SK-N-SH (cell line): Measurements from ENCODE around the gene CNTNAP5. TPM values are rescaled to one million over a fixed set of nuclear protein-coding genes. Genes with fewer than 3 reads are reported as not detected.

Experiments used
- CTCF ChIA-PET: fragments of 300-600, 350-600 bp; formaldehyde crosslinking; extraction: SDS; loops from one replicate; lab custom pipeline; 2021; lab: Yijun Ruan, JAX
- POLR2A ChIA-PET: fragments of 350-600 bp; sonication (Branson Sonifier 250); formaldehyde crosslinking; extraction: SDS; loops from one replicate; lab custom pipeline; 2020; ENCODE audit warnings: antibody characterized with exemption, inconsistent platforms; lab: Yijun Ruan, JAX
- DNase-seq: peaks from one replicate; pipeline ENCODE4 v3.0.0; 2012
- H2AFZ ChIP-seq: fragments of 200-600 bp; sonication (generic); 2 replicates; pipeline ENCODE4 v1.8.1; 2016; ENCODE audit warnings: antibody characterized with exemption, mild to moderate bottlenecking, low read depth
- H3F3A ChIP-seq: fragments of 200-600 bp; sonication (generic); replicated peaks from 2 replicates; pipeline ENCODE3; 2016; ENCODE audit warnings: antibody characterized with exemption, mild to moderate bottlenecking; ENCODE audit not compliant: insufficient read depth
- H3K27ac ChIP-seq, 2 experiments: fragments of 200-500 bp in 1 of 2; fragments of 200-600 bp in 1 of 2; sonication (Bioruptor generic) in 1 of 2; sonication (generic), shearing (Covaris generic) in 1 of 2; 2 replicates each; pipeline versions ENCODE4 v1.5.1 to v1.6.1; 2014 to 2016; ENCODE audit warnings: low read depth in 2 of 2, inconsistent platforms in 1 of 2, low read length in 1 of 2, mild to moderate bottlenecking in 1 of 2, mixed read lengths in 1 of 2
- H3K27me3 ChIP-seq: fragments of 200-600 bp; sonication (generic), shearing (Covaris generic); 2 replicates; pipeline ENCODE4 v1.6.1; 2016; ENCODE audit warnings: mixed run types; ENCODE audit not compliant: insufficient read depth
- H3K36me3 ChIP-seq, 2 experiments: fragments of 200-500 bp in 1 of 2; fragments of 200-600 bp in 1 of 2; sonication (Bioruptor generic) in 1 of 2; sonication (generic) in 1 of 2; replicated peaks in 1 of 2; 2 replicates each; pipeline versions ENCODE3 to v1.5.1; 2014 to 2016; ENCODE audit warnings: low read length in 1 of 2, mild to moderate bottlenecking in 1 of 2; ENCODE audit not compliant: insufficient read depth in 2 of 2, control insufficient read depth in 1 of 2
- H3K4me1 ChIP-seq, 2 experiments: fragments of 200-500 bp in 1 of 2; fragments of 200-600 bp in 1 of 2; sonication (Bioruptor generic) in 1 of 2; sonication (generic), shearing (Covaris generic) in 1 of 2; 2 replicates each; pipeline versions ENCODE4 v1.5.1 to v1.6.1; 2014 to 2016; ENCODE audit warnings: low read depth in 1 of 2, low read length in 1 of 2, mixed run types in 1 of 2; ENCODE audit not compliant: insufficient read depth in 2 of 2, control insufficient read depth in 1 of 2
- H3K4me2 ChIP-seq: fragments of 200-600 bp; sonication (generic), shearing (Covaris generic); 2 replicates; pipeline ENCODE4 v1.6.1; 2017; ENCODE audit warnings: mixed run types
- H3K4me3 ChIP-seq, 2 experiments: fragments of 200-500 bp in 1 of 2; fragments of 200-600 bp in 1 of 2; sonication (Bioruptor generic) in 1 of 2; sonication (generic), shearing (Covaris generic) in 1 of 2; 2 replicates each; pipeline versions ENCODE4 v1.5.1 to v1.8.1; 2014 to 2016; ENCODE audit warnings: low read depth in 2 of 2, inconsistent platforms in 1 of 2, low read length in 1 of 2, mild to moderate bottlenecking in 1 of 2, mixed read lengths in 1 of 2, moderate library complexity in 1 of 2
- H3K79me2 ChIP-seq: fragments of 200-600 bp; sonication (generic); 2 replicates; pipeline ENCODE4 v1.8.1; 2017; ENCODE audit warnings: mild to moderate bottlenecking; ENCODE audit not compliant: insufficient read depth
- H3K9ac ChIP-seq: fragments of 200-600 bp; sonication (generic); 2 replicates; pipeline ENCODE4 v1.6.1; 2017; ENCODE audit warnings: mixed run types
- H3K9me2 ChIP-seq: fragments of 200-600 bp; sonication (generic); 2 replicates; pipeline ENCODE4 v1.6.1; 2017; ENCODE audit warnings: mixed run types
- H3K9me3 ChIP-seq: fragments of 200-600 bp; sonication (generic); 2 replicates; pipeline ENCODE4 v1.6.1; 2017; ENCODE audit warnings: mixed run types, mild to moderate bottlenecking, moderate library complexity
- H4K20me1 ChIP-seq: fragments of 200-600 bp; sonication (generic); 2 replicates; pipeline ENCODE4 v1.6.1; 2017; ENCODE audit warnings: mild to moderate bottlenecking, mixed run types; ENCODE audit not compliant: insufficient read depth
- FOSL2 ChIP-seq: IDR thresholded peaks from 2 replicates; pipeline ENCODE4 v1.4.0; 2012; ENCODE audit warnings: low read depth, mild to moderate bottlenecking, moderate library complexity, borderline replicate concordance
- FOXJ3 ChIP-seq: sonication (generic); formaldehyde crosslinking; IDR thresholded peaks from 2 replicates; pipeline ENCODE4 v1.5.1; 2020; ENCODE audit warnings: mild to moderate bottlenecking, missing genetic modification reagents
- MAX ChIP-seq: IDR thresholded peaks from 2 replicates; pipeline ENCODE4 v1.4.0; 2012; ENCODE audit warnings: low read depth
- PBX3 ChIP-seq: IDR thresholded peaks from 2 replicates; pipeline ENCODE4; 2012
- RAD21 ChIP-seq: IDR thresholded peaks from 2 replicates; pipeline ENCODE4 v1.6.1; 2012; ENCODE audit warnings: mild to moderate bottlenecking, low read length
- SIN3A ChIP-seq: IDR thresholded peaks from 2 replicates; pipeline ENCODE4 v1.6.1; 2012; ENCODE audit warnings: low read depth, mild to moderate bottlenecking, low read length, moderate library complexity, borderline replicate concordance
- SMC3 ChIP-seq: IDR thresholded peaks from 2 replicates; pipeline ENCODE4 v1.6.1; 2012; ENCODE audit warnings: low read depth, low read length, improper control_type of control experiment
- TAF1 ChIP-seq: IDR thresholded peaks from 2 replicates; pipeline ENCODE4 v1.6.1; 2012; ENCODE audit warnings: low read depth, mild to moderate bottlenecking, low read length, moderate library complexity, borderline replicate concordance
- TEAD4 ChIP-seq: IDR thresholded peaks from 2 replicates; pipeline ENCODE4 v1.4.0; 2012; ENCODE audit warnings: mild to moderate bottlenecking, borderline replicate concordance; ENCODE audit not compliant: insufficient read depth
- YY1 ChIP-seq: IDR thresholded peaks from 2 replicates; pipeline ENCODE4 v1.4.0; 2012; ENCODE audit warnings: low read depth, mild to moderate bottlenecking
- ZBTB33 ChIP-seq: IDR thresholded peaks from 2 replicates; pipeline ENCODE4 v1.4.0; 2012; ENCODE audit warnings: low read depth, borderline replicate concordance
- WGBS: methylation state at CpG from one replicate; pipeline ENCODE4 v1.1.6; 2017; ENCODE audit warnings: low lambda C conversion rate; 5-methylcytosine and 5-hydroxymethylcytosine counted together
- polyA plus RNA-seq, 3 experiments: library from polyadenylated mRNA; depleted of rRNA; stranded (reverse); fragments of >200 nt; gene quantifications; 2 replicates each; pipeline ENCODE4 v1.2.3, GENCODE V29; 2012
- TF ChIP-seq, protein P1 (sequence below): fragments of 150-350 bp; IDR thresholded peaks from 2 replicates; pipeline ENCODE4 v1.6.1; 2016; ENCODE audit warnings: mild to moderate bottlenecking, low read depth, low read length
- TF ChIP-seq, protein P2 (sequence below): fragments of 200-600 bp; sonication (generic); IDR thresholded peaks from 2 replicates; pipeline ENCODE4 v1.6.1; 2017; ENCODE audit warnings: antibody characterized with exemption, mild to moderate bottlenecking, moderate library complexity

The CNTNAP5 gene
- polyA plus RNA-seq, 1 of the 3 experiments (the other 2 are of a cell fraction): 0.08 TPM

DNA sequence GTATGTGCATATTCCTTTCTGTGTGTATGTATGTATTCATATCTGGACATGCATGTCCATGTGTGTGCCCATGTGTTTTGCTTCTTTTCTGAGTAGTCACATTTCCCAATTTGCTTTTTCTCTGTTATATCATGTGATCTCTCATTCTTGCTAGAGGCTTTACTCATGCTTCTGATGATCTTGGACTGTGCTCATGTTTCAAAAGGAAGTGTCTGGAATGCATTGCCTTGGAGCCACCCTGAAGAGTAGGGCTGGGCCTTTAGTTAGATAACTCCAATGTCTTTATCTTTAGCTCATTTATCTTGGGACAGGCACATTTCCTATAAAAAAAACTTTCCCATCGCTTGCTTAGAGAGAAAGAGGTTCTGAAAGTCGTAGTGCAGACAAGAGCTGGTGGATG, 859.2 kb downstream of the CNTNAP5 start (continued):
- TF ChIP-seq ZBTB33: no peak

- no peaks in the 10 kb centered on the region for H3K9me2 ChIP-seq
- H3K27me3 ChIP-seq: no peaks in the 10 kb centered on the region
- H3K27ac ChIP-seq: no peak overlapping the region
- TF ChIP-seq YY1: no peak
- no peak for TF ChIP-seq TEAD4
- no peak for TF ChIP-seq SMC3
- TF ChIP-seq MAX: no peak
- TF ChIP-seq, protein P1, sequence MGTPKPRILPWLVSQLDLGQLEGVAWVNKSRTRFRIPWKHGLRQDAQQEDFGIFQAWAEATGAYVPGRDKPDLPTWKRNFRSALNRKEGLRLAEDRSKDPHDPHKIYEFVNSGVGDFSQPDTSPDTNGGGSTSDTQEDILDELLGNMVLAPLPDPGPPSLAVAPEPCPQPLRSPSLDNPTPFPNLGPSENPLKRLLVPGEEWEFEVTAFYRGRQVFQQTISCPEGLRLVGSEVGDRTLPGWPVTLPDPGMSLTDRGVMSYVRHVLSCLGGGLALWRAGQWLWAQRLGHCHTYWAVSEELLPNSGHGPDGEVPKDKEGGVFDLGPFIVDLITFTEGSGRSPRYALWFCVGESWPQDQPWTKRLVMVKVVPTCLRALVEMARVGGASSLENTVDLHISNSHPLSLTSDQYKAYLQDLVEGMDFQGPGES: no peak
- no peak for TF ChIP-seq SIN3A
- TF ChIP-seq FOXJ3 (CRISPR knock-in tag): no peak
- TF ChIP-seq TAF1: no peak
- no peak for TF ChIP-seq FOSL2
- TF ChIP-seq, all 33 proteins: peak for 0
- no peak overlapping the region for H2AFZ ChIP-seq
- H3K36me3 ChIP-seq: no peaks in the 10 kb centered on the region
- ChIA-PET CTCF (interaction anchor here (0.6 kb wide), 1 partner anchor 46 kb away, joined by 4 read pairs; no protein-coding TSS in a partner anchor), POLR2A (no interaction called here)
- DNase-seq: no peak
- H3K9ac ChIP-seq: no peak overlapping the region
- no peaks in the 10 kb centered on the region for H3K79me2 ChIP-seq
- no peaks in the 10 kb centered on the region for H4K20me1 ChIP-seq
- no peak overlapping the region for H3K4me3 ChIP-seq
- no peak overlapping the region for H3K4me2 ChIP-seq
- H3K4me1 ChIP-seq: no peaks in the 10 kb centered on the region
- no peaks in the 10 kb centered on the region for H3K9me3 ChIP-seq
- H3F3A ChIP-seq: no peaks in the 10 kb centered on the region
Measured at GRCh38 chr2:124886216-124886615, 861.1 kb downstream of the CNTNAP5 start.

GRCh38 chr2:124887466-124887865, 862.4 kb downstream of the CNTNAP5 start:
- Histone ChIP-seq H3K27me3 (no peaks in the 10 kb centered on the region), H3K36me3 (no peaks in the 10 kb centered on the region), H3K9ac (no peak overlapping the region), H3K4me3 (no peak overlapping the region), H3K27ac (no peak overlapping the region), H3K4me2 (no peak overlapping the region), H3K79me2 (no peaks in the 10 kb centered on the region), H3F3A (no peaks in the 10 kb centered on the region), H3K9me2 (no peaks in the 10 kb centered on the region), H2AFZ (no peak overlapping the region), H3K9me3 (no peaks in the 10 kb centered on the region), H4K20me1 (no peaks in the 10 kb centered on the region), H3K4me1 (no peaks in the 10 kb centered on the region)
- TF ChIP-seq TEAD4: no peak
- no peak for TF ChIP-seq RAD21
- no peak for TF ChIP-seq PBX3
- TF ChIP-seq, protein P2, sequence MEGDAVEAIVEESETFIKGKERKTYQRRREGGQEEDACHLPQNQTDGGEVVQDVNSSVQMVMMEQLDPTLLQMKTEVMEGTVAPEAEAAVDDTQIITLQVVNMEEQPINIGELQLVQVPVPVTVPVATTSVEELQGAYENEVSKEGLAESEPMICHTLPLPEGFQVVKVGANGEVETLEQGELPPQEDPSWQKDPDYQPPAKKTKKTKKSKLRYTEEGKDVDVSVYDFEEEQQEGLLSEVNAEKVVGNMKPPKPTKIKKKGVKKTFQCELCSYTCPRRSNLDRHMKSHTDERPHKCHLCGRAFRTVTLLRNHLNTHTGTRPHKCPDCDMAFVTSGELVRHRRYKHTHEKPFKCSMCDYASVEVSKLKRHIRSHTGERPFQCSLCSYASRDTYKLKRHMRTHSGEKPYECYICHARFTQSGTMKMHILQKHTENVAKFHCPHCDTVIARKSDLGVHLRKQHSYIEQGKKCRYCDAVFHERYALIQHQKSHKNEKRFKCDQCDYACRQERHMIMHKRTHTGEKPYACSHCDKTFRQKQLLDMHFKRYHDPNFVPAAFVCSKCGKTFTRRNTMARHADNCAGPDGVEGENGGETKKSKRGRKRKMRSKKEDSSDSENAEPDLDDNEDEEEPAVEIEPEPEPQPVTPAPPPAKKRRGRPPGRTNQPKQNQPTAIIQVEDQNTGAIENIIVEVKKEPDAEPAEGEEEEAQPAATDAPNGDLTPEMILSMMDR: no peak
- CTCF ChIA-PET: no interaction called here
- POLR2A ChIA-PET: no interaction called here
- DNase-seq: no peak
- 14% methylated on average over 3 of the region's 3 CpGs for WGBS
